OCI-LY1 (cell line): ENCODE measurements around the gene IQCF5.

ENCODE experiments used
- H2AFZ ChIP-seq: fragments of 200-600 bp; sonication (generic), shearing (Covaris generic); 2 replicates; pipeline ENCODE4 v1.6.0; 2014; ENCODE audit warnings: antibody characterized with exemption, mild to moderate bottlenecking, low read length
- H3F3A ChIP-seq: fragments of 200-600 bp; sonication (generic), shearing (Covaris generic); 2 replicates; pipeline ENCODE4 v1.6.0; 2014; ENCODE audit warnings: mild to moderate bottlenecking, antibody characterized with exemption, low read length, moderate library complexity; ENCODE audit not compliant: insufficient read depth
- H3K27ac ChIP-seq: fragments of 200-600 bp; sonication (generic); 2 replicates; pipeline ENCODE4 v1.5.1; 2014; ENCODE audit warnings: low read length, mixed run types, mild to moderate bottlenecking, low read depth; ENCODE audit not compliant: poor library complexity, severe bottlenecking
- H3K27me3 ChIP-seq: fragments of 200-600 bp; sonication (generic); 2 replicates; pipeline ENCODE4 v1.6.0; 2014; ENCODE audit warnings: antibody characterized with exemption, mild to moderate bottlenecking, low read length, moderate library complexity; ENCODE audit not compliant: insufficient read depth
- H3K36me3 ChIP-seq: fragments of 200-600 bp; sonication (generic); 2 replicates; pipeline ENCODE4 v1.6.1; 2014; ENCODE audit warnings: mild to moderate bottlenecking, antibody characterized with exemption, low read length, moderate library complexity, mixed read lengths; ENCODE audit not compliant: insufficient read depth
- H3K4me1 ChIP-seq: fragments of 200-600 bp; sonication (generic); 2 replicates; pipeline ENCODE4 v1.5.1; 2014; ENCODE audit warnings: mild to moderate bottlenecking, low read length, moderate library complexity; ENCODE audit not compliant: insufficient read depth, severe bottlenecking
- H3K4me2 ChIP-seq: fragments of 200-600 bp; sonication (generic), shearing (Covaris generic); 2 replicates; pipeline ENCODE4 v1.6.1; 2014; ENCODE audit warnings: low read length
- H3K4me3 ChIP-seq: fragments of 200-600 bp; sonication (generic); 2 replicates; pipeline ENCODE4 v1.5.1; 2014; ENCODE audit warnings: low read length, low read depth, mild to moderate bottlenecking, mixed read lengths; ENCODE audit not compliant: poor library complexity, severe bottlenecking
- H3K79me2 ChIP-seq: fragments of 200-600 bp; shearing (Covaris generic); 2 replicates; pipeline ENCODE4 v1.6.1; 2016; ENCODE audit warnings: mixed run types, low read length, mixed read lengths; ENCODE audit not compliant: insufficient read depth
- H3K9ac ChIP-seq: fragments of 200-600 bp; sonication (generic), shearing (Covaris generic); 2 replicates; pipeline ENCODE4 v1.6.1; 2014; ENCODE audit warnings: mild to moderate bottlenecking, low read length, mixed read lengths
- H3K9me2 ChIP-seq: fragments of 200-600 bp; sonication (generic), shearing (Covaris generic); 2 replicates; pipeline ENCODE4 v1.6.1; 2014; ENCODE audit warnings: low read depth, mild to moderate bottlenecking, low read length, mixed read lengths
- H3K9me3 ChIP-seq: fragments of 200-600 bp; shearing (Covaris generic); 2 replicates; pipeline ENCODE4 v1.6.1; 2014; ENCODE audit warnings: low read length, mixed read lengths
- H4K20me1 ChIP-seq: fragments of 200-600 bp; sonication (generic), shearing (Covaris generic); 2 replicates; pipeline ENCODE4 v1.6.0; 2016; ENCODE audit warnings: mild to moderate bottlenecking, low read length; ENCODE audit not compliant: insufficient read depth
- EZH2 ChIP-seq: fragments of 200-600 bp; sonication (generic), shearing (Covaris generic); IDR thresholded peaks from 2 replicates; pipeline ENCODE4 v1.8.0; 2017; ENCODE audit warnings: borderline replicate concordance, mixed run types, mild to moderate bottlenecking, antibody characterized with exemption, low read length, moderate library complexity, mixed read lengths
- TF ChIP-seq, protein P1 (sequence below): fragments of 200-600 bp; sonication (generic), shearing (Covaris generic); IDR thresholded peaks from 2 replicates; pipeline ENCODE4 v1.5.1; 2017; ENCODE audit warnings: mild to moderate bottlenecking, antibody characterized with exemption, low read length, moderate library complexity, mixed read lengths

The IQCF5 gene

DNA sequence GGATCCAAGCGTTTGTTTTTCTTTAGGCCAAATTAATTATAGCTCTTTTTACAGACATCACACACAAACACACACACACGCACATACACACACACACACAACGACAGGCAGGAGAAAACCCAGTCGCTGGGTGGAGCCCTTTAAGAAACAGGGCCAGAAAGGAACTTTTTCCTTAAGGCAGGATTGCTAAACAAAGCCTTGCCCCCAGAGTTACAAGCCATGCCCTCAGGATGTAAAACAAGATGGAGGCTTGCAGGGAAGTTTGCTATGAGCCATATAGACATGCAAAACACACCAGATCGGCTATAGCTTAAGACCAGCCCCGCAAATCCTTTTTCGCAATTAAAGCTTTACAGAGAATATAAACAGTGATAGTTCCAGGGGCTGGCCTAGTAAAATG lies 30.3 kb downstream of the IQCF5 start:
- Histone ChIP-seq H3K9me3 (no peaks in the 10 kb centered on the region), H2AFZ (no peak overlapping the region), H3K79me2 (no peaks in the 10 kb centered on the region), H3K4me1 (no peaks in the 10 kb centered on the region), H3K27me3 (no peaks in the 10 kb centered on the region; the same call in 1 of the 2 replicates), H3F3A (no peaks in the 10 kb centered on the region), H3K27ac (no peak overlapping the region), H3K9ac (no peak overlapping the region), H3K4me2 (no peak overlapping the region), H3K9me2 (no peaks in the 10 kb centered on the region; the same call in 1 of the 2 replicates), H3K4me3 (no peak overlapping the region), H4K20me1 (no peaks in the 10 kb centered on the region), H3K36me3 (no peaks in the 10 kb centered on the region)
- TF ChIP-seq EZH2 = no peak

DNA sequence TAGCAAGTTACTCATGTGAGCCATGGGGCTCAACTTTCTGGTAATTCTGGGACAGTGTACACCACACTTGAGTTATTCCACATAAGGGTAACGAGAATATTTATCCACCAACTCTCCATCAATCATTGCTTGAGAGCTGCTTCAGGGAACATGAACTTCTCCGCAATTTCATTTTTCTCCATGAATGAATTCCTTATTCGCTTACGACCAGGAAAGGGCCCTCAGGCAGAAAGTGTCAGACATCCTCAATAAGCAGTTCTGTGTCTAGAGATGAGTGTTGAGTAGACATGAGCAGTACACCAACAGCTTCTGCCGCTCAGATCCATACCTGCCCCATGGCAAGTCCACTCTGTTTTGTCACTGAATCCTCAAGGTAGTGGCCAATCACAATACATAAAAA lies 38.8 kb downstream of the IQCF5 start:
- H3K9ac ChIP-seq = no peak overlapping the region
- H3K79me2 ChIP-seq = no peaks in the 10 kb centered on the region
- H3K9me2 ChIP-seq = no peaks in the 10 kb centered on the region
- H4K20me1 ChIP-seq = no peaks in the 10 kb centered on the region
- no peak overlapping the region for H3K4me3 ChIP-seq
- no peak overlapping the region for H3K27ac ChIP-seq
- no peaks in the 10 kb centered on the region for H3K36me3 ChIP-seq
- H3K9me3 ChIP-seq = no peaks in the 10 kb centered on the region
- no peaks in the 10 kb centered on the region for H3F3A ChIP-seq
- no peak overlapping the region for H3K4me2 ChIP-seq
- no peak for TF ChIP-seq EZH2
- TF ChIP-seq, protein P1, sequence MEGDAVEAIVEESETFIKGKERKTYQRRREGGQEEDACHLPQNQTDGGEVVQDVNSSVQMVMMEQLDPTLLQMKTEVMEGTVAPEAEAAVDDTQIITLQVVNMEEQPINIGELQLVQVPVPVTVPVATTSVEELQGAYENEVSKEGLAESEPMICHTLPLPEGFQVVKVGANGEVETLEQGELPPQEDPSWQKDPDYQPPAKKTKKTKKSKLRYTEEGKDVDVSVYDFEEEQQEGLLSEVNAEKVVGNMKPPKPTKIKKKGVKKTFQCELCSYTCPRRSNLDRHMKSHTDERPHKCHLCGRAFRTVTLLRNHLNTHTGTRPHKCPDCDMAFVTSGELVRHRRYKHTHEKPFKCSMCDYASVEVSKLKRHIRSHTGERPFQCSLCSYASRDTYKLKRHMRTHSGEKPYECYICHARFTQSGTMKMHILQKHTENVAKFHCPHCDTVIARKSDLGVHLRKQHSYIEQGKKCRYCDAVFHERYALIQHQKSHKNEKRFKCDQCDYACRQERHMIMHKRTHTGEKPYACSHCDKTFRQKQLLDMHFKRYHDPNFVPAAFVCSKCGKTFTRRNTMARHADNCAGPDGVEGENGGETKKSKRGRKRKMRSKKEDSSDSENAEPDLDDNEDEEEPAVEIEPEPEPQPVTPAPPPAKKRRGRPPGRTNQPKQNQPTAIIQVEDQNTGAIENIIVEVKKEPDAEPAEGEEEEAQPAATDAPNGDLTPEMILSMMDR = no peak
- no peak overlapping the region for H2AFZ ChIP-seq
- no peaks in the 10 kb centered on the region for H3K4me1 ChIP-seq
- H3K27me3 ChIP-seq = no peaks in the 10 kb centered on the region

DNA sequence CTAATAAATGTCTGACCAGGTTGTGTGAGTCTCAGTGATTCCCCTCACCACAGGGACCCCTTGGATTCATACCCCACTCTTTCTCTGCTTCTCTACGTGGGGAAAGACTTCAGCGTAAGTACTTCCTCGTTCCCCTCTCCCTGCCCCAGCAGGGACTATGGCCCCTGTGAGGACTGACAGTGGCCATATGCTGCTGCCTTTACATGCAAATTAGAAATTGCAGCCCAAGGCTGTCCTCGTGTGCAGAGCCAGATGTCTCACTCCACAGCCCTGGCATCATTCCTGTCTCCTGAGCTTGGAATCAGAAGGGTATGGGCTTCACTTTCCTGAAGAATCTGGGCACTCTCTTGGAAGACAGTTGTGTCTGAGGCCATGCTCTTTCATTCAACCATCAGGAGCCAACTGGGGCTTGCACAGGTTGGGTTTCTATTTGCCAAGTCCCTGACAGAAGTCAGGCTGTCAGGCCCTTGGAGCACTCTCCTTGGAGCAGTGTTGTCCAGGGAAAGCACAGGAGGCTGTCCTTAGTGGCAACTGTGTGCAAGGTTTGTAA lies 44.5 kb downstream of the IQCF5 start:
- no peak overlapping the region for H3K27ac ChIP-seq
- no peak overlapping the region for H3K4me2 ChIP-seq
- no peaks in the 10 kb centered on the region for H3K79me2 ChIP-seq
- no peak for TF ChIP-seq EZH2
- TF ChIP-seq, protein P1 = no peak
- no peaks in the 10 kb centered on the region for H3F3A ChIP-seq
- H3K4me3 ChIP-seq = no peak overlapping the region
- no peaks in the 10 kb centered on the region for H3K27me3 ChIP-seq
- no peaks in the 10 kb centered on the region for H3K9me3 ChIP-seq
- no peaks in the 10 kb centered on the region for H3K4me1 ChIP-seq
- no peaks in the 10 kb centered on the region for H3K9me2 ChIP-seq
- H3K36me3 ChIP-seq = no peaks in the 10 kb centered on the region
- H4K20me1 ChIP-seq = no peaks in the 10 kb centered on the region
- H2AFZ ChIP-seq = no peak overlapping the region
- no peak overlapping the region for H3K9ac ChIP-seq

DNA sequence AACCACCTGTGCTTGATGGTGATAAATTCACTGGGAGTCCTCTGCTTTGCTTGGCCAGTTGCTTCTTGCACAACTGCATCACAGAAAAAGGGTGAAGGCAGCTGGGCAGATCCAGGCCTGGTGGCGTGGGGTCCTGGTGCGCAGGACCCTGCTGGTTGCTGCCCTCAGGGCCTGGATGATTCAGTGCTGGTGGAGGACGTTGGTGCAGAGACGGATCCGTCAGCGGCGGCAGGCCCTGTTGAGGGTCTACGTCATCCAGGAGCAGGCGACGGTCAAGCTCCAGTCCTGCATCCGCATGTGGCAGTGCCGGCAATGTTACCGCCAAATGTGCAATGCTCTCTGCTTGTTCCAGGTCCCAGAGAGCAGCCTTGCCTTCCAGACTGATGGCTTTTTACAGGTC lies 45.1 kb downstream of the IQCF5 start:
- H3K36me3 ChIP-seq = no peaks in the 10 kb centered on the region
- no peaks in the 10 kb centered on the region for H4K20me1 ChIP-seq
- no peaks in the 10 kb centered on the region for H3K79me2 ChIP-seq
- no peak overlapping the region for H3K4me2 ChIP-seq
- H3F3A ChIP-seq = no peaks in the 10 kb centered on the region
- TF ChIP-seq EZH2 = no peak
- TF ChIP-seq, protein P1 = no peak
- H3K4me1 ChIP-seq = no peaks in the 10 kb centered on the region
- no peak overlapping the region for H3K27ac ChIP-seq
- no peaks in the 10 kb centered on the region for H3K27me3 ChIP-seq
- H3K9me3 ChIP-seq = no peaks in the 10 kb centered on the region
- no peak overlapping the region for H2AFZ ChIP-seq
- no peak overlapping the region for H3K9ac ChIP-seq
- H3K9me2 ChIP-seq = no peaks in the 10 kb centered on the region
- no peak overlapping the region for H3K4me3 ChIP-seq
